Measurements from ENCODE around the gene SLC35F3.
"Not testable (repeated sequence)": the region's sequence is repeated elsewhere in the genome, so short reads cannot be mapped to it uniquely, and the experiment has no call there.

SLC35F3 gene

GRCh38 chr1:234199476-234200127 is 295.1 kb downstream of the SLC35F3 start:
- DNase-seq (ENCODE audit: low read depth) = no peak

GRCh38 chr1:234200566-234200965 is 296.1 kb downstream of the SLC35F3 start:
- no peak for DNase-seq (ENCODE audit: low read depth)

- no peak for DNase-seq (ENCODE audit: low read depth)
Measured at GRCh38 chr1:234201600-234201999, 297.1 kb downstream of the SLC35F3 start.

DNA sequence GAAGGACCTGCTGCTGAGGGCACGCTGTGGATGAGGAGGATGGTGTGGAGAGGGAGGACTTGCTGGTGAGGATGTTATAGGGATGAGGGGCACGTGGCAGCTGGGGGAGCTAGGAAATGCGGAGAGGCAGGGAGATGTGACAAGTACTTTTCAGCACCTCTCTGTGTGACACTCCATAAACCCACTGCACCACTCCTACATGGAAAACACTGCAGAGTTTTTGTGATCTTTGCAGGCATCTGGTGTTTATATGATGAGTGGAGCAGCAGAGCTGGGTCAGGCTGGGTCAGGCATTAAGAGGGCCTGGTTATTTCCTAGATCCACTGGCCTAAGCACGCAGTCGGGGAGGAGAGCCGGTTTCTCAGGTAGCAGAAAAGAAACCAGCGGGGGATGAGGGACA is 301.5 kb downstream of the SLC35F3 start:
- DNase-seq (ENCODE audit: low read depth) = no peak

DNA sequence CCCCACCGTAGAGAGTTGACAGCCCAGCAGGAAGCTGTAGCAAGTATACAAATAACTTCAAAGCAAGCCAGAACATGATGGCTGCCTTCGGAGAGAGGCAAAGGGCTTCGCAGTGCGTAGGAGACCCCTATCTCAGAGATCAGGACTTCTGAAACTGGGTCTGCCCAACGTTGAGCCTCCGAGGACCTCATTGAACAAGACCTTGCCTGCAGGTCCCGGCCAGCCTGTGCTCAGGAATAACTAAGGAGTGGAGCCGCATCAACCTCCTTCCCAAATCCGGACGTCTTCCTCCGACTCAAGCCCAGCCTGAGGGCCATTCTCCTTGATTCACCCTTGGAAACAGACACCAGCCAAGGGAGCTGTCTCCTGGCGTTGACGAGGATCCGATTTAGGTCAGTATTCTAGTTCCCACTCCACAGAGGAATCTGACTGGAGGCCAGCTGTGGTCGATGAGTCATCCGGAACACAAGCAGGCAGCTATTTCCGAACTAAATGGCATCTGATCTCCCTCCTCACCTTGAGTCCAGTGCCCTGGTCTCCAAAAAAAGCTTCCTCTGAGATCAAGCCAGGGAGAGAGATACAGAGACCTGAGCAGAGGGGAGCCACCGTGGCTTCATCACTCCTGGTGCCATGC is 302.3 kb downstream of the SLC35F3 start:
- no peak for DNase-seq (ENCODE audit: low read depth)

GRCh38 chr1:234208351-234208750 is 303.9 kb downstream of the SLC35F3 start:
- DNase-seq (ENCODE audit: low read depth) = no peak

- no peak for DNase-seq (ENCODE audit: low read depth)
Measured at GRCh38 chr1:234208791-234209190, 304.3 kb downstream of the SLC35F3 start.

GRCh38 chr1:234210429-234210828 is 306.0 kb downstream of the SLC35F3 start:
- DNase-seq (ENCODE audit: low read depth) = not testable (repeated sequence)

- DNase-seq (ENCODE audit: low read depth) = not testable (repeated sequence)
Measured at GRCh38 chr1:234211855-234212254, 307.4 kb downstream of the SLC35F3 start.

GRCh38 chr1:234212764-234213657 is 308.5 kb downstream of the SLC35F3 start:
- no peak for DNase-seq (ENCODE audit: low read depth)

DNA sequence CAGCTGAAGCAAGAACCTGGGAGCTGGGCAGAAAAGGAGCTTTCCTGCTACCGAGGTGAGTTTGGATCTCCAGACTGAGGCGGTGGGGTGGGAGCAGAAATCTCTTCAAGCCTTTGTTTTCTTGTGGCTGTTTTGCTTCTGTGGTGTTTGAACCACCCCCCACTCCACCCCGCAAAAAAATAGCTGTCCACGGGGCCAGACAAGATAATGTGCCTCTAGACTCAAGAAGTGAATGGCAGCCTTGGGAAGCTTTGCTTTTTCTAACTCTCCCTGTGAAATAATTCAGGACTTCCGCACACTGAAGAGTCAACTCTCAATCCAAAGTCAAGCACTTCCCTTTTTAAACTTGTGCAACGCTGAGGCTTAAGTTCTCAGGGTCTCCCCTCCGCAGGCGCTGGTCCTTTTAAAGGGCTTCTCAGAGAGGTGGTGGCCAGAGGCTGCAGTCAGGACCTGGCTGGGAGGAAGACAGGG is 309.2 kb downstream of the SLC35F3 start:
- no peak for DNase-seq (ENCODE audit: low read depth)

DNA sequence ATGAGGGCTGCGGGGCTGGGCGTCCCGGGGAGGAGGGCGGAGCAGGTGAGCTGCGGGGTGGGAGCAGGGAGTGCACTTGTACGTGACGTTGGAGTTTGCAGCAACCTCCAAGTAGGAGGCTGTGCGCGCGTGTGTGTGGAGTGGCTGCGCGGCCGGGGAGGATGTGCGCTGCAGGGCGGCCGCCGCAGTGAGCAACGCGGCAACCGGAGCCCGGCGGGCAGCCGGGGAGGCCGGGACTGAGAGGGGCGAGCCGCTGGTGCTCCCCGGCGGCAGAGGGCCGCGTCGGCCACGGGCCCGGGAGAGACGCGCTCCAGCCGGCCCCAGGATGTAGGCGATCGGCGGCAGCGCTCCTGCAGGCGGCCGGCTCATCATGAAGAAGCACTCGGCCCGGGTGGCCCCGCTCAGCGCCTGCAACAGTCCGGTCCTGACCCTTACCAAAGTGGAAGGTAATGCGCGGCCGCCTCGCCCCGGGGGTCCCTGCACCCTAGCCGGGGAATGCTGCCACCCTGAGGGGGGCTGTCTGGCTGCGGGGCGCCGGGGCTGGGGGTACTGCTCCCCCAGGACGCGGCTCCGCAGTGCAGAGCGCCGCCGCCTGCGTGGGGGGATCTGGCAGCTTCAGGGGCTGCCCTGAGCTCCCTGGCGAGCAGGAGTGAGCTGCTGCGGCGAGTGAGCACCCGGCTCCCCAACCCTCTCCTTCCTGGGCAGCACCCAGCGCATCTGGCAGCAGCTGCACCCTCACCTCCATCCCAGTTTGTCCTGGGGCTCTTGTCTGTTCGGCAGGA is 309.8 kb downstream of the SLC35F3 start:
- DNase-seq (ENCODE audit: low read depth) = no peak

GRCh38 chr1:234214911-234215892 is 310.7 kb downstream of the SLC35F3 start:
- no peak for DNase-seq (ENCODE audit: low read depth)

DNA sequence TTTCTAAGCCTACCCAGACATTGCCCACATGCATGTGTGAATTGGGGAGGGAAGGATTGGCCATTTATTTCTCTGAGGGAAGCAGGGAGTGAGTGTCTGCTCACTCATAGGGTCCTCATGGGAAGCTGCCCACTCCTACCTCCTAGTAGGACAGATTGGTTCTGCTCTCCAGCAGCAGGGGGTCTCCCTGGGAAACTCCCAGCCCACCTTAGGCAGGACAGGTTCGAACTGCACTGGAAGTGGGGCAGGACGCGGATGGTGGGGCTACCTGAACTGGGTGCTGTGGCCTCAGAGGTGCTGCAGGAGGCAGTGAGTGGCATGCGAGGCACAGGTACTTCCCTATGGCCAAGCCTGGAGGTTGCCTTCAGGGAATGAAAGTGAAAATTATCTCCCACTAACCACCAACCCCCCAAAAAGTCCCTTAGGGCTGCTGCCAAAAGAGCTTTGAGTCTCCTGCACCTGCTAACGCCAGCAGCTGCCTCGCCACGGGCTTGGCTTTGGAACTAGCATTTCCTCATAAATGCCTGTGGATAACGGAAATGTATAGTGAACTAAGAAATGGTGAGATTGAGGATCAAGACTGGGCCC is 311.7 kb downstream of the SLC35F3 start:
- no peak for DNase-seq (ENCODE audit: low read depth)

DNA sequence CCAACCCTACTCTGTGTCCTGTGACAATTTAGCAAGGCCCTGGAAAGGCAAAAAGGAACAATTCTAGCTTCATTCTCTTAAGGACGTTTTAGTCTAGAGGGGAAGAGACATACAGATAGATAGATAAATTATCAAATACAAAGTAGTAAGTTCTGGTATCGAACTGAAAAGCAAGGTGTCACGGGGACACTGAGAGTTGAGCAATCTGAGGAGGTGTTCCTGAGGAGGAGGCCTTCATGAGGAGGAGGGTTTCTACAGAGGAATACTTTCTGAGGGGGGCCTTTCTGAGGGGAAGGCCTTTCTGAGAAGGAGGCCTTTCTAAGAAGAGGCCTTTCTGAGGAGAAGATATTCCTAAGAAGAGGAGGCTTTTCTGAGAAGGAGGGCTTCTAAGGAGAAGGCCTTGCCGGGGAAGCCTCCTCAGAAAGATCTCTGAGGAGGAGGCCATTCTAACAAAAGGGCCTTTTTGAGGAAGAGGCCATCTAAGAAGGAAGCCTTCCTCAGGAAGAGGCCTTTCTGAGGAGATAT is 312.9 kb downstream of the SLC35F3 start:
- no peak for DNase-seq (ENCODE audit: low read depth)

GRCh38 chr1:234218078-234218477 is 313.6 kb downstream of the SLC35F3 start:
- no peak for DNase-seq (ENCODE audit: low read depth)

- DNase-seq (ENCODE audit: low read depth) = no peak
Measured at GRCh38 chr1:234219711-234220110, 315.2 kb downstream of the SLC35F3 start.

DNA sequence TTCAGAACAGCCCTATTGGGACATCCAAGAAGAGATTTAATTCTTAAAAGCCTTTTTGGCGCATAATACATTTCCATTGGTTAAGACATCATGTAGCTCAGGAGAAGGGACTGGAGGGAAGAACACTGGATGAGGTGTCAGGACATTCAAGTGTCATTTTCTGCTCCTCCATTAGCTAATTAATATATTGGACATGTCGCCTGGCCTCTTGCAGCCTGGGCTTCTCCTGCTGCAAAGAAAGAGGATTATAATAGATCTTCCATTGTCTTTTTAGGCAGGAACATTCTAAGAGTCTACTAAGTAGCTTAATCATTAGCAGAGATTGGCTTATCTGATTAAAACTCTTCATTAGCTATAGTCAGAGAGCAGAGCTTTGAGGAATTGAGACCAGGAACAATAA is 317.1 kb downstream of the SLC35F3 start:
- no peak for DNase-seq (ENCODE audit: low read depth)

DNA sequence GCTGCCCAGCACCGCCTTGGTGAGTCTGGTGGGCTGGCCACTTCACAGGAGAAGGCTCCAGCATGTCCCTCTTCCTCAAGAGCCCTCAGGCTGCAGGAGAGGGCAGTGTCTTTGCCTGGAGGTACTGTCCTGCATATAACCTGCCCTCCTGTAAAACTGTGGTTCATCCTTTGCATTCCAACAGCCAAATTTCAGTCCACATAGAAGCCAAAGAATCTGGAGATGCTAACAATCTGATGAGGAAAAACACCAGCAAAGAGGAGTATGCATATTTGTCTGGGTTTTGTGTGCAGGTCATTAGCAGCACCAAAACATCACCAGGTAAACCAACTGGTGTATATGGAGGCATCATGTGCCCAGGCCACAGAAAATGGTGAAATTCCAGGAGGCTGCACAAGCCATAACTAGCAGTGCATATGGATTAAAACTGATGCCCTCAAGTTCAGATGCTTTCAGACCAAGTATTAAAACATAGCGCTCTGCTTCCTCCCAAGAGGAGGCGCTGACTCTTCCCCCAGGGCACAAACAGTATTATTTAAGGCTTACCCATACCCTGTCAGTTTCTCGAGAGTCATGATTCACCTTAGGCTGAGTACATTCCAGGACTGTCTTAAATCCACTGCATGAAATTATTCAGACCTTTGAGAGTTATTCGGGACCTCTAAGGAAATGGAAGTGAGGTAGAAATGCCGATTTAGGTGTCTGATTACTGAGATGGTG is 318.2 kb downstream of the SLC35F3 start:
- no peak for DNase-seq (ENCODE audit: low read depth)
